HEK293 (cell line): Measurements from ENCODE around the gene DNAJC21.

Source experiments
- EGR2 ChIP-seq: fragments of 450-650 bp; formaldehyde crosslinking; IDR thresholded peaks from 2 replicates; pipeline ENCODE4 v1.5.1; 2016; ENCODE audit warnings: low read depth, missing biosample characterization, missing genetic modification characterization
- GFI1B ChIP-seq: fragments of 450-650 bp; formaldehyde crosslinking; IDR thresholded peaks from 2 replicates; pipeline ENCODE4 v1.5.1; 2016; ENCODE audit warnings: missing biosample characterization, missing genetic modification characterization
- GLI2 ChIP-seq: fragments of 450-650 bp; formaldehyde crosslinking; IDR thresholded peaks from 2 replicates; pipeline ENCODE4; 2017; ENCODE audit warnings: missing biosample characterization, missing genetic modification characterization, low read depth, borderline replicate concordance
- GLI4 ChIP-seq: fragments of 450-650 bp; formaldehyde crosslinking; IDR thresholded peaks from 2 replicates; pipeline ENCODE4 v1.5.1; 2016; ENCODE audit warnings: missing biosample characterization, missing genetic modification characterization
- INSM2 ChIP-seq: fragments of 450-650 bp; formaldehyde crosslinking; IDR thresholded peaks from 2 replicates; pipeline ENCODE4 v1.5.1; 2016; ENCODE audit warnings: missing biosample characterization, missing genetic modification characterization
- KLF8 ChIP-seq: fragments of 450-650 bp; formaldehyde crosslinking; IDR thresholded peaks from 2 replicates; pipeline ENCODE4 v1.5.1; 2016; ENCODE audit warnings: missing biosample characterization, missing genetic modification characterization
- PATZ1 ChIP-seq: fragments of 450-650 bp; formaldehyde crosslinking; IDR thresholded peaks from 2 replicates; pipeline ENCODE4 v1.5.1; 2016; ENCODE audit warnings: missing biosample characterization, missing genetic modification characterization
- SCRT1 ChIP-seq: fragments of 450-650 bp; formaldehyde crosslinking; IDR thresholded peaks from 2 replicates; pipeline ENCODE4 v1.5.1; 2016; ENCODE audit warnings: missing biosample characterization, missing genetic modification characterization, borderline replicate concordance
- SP7 ChIP-seq: fragments of 450-650 bp; formaldehyde crosslinking; IDR thresholded peaks from 2 replicates; pipeline ENCODE4 v1.5.1; 2016; ENCODE audit warnings: missing biosample characterization, missing genetic modification characterization
- TCF7L2 ChIP-seq: IDR thresholded peaks from 2 replicates; pipeline ENCODE4 v1.6.1; 2011; ENCODE audit warnings: low read depth, mild to moderate bottlenecking, inconsistent platforms, low read length, moderate library complexity, borderline replicate concordance
- YY1 ChIP-seq: fragments of 450-650 bp; formaldehyde crosslinking; IDR thresholded peaks from 2 replicates; pipeline ENCODE4 v1.5.1; 2018; ENCODE audit warnings: missing biosample characterization, missing genetic modification characterization
- ZBTB17 ChIP-seq: fragments of 450-650 bp; formaldehyde crosslinking; IDR thresholded peaks from 2 replicates; pipeline ENCODE4 v1.5.1; 2016; ENCODE audit warnings: missing biosample characterization, missing genetic modification characterization
- ZBTB20 ChIP-seq: fragments of 450-650 bp; formaldehyde crosslinking; IDR thresholded peaks from 2 replicates; pipeline ENCODE4 v1.5.1; 2016; ENCODE audit warnings: missing biosample characterization, missing genetic modification characterization
- ZBTB26 ChIP-seq: fragments of 450-650 bp; formaldehyde crosslinking; optimal IDR thresholded peaks from 2 replicates; pipeline ENCODE3; 2016; ENCODE audit warnings: missing biosample characterization, mild to moderate bottlenecking, missing genetic modification characterization
- ZNF10 ChIP-seq: fragments of 450-650 bp; formaldehyde crosslinking; IDR thresholded peaks from 2 replicates; pipeline ENCODE4 v1.5.1; 2017; ENCODE audit warnings: missing biosample characterization, missing genetic modification characterization
- ZNF223 ChIP-seq: fragments of 450-650 bp; formaldehyde crosslinking; IDR thresholded peaks from 2 replicates; pipeline ENCODE4 v1.5.1; 2016; ENCODE audit warnings: missing biosample characterization, missing genetic modification characterization
- ZNF324 ChIP-seq: fragments of 450-650 bp; formaldehyde crosslinking; IDR thresholded peaks from 2 replicates; pipeline ENCODE4 v1.5.1; 2016; ENCODE audit warnings: missing biosample characterization, missing genetic modification characterization
- ZNF449 ChIP-seq: fragments of 450-650 bp; formaldehyde crosslinking; IDR thresholded peaks from 2 replicates; pipeline ENCODE4 v1.5.1; 2017; ENCODE audit warnings: missing biosample characterization, mild to moderate bottlenecking, missing genetic modification characterization, moderate library complexity
- ZNF473 ChIP-seq: fragments of 450-650 bp; formaldehyde crosslinking; IDR thresholded peaks from 2 replicates; pipeline ENCODE4 v1.5.1; 2017; ENCODE audit warnings: missing biosample characterization, missing genetic modification characterization
- ZNF513 ChIP-seq: fragments of 450-650 bp; IDR thresholded peaks from 2 replicates; pipeline ENCODE4 v1.5.1; 2018; ENCODE audit warnings: missing biosample characterization, missing genetic modification characterization
- ZNF521 ChIP-seq: fragments of 450-650 bp; formaldehyde crosslinking; IDR thresholded peaks from 2 replicates; pipeline ENCODE4 v1.5.1; 2017; ENCODE audit warnings: missing biosample characterization, mild to moderate bottlenecking, missing genetic modification characterization
- ZNF544 ChIP-seq: fragments of 450-650 bp; formaldehyde crosslinking; IDR thresholded peaks from 2 replicates; pipeline ENCODE4 v1.5.0; 2017; ENCODE audit warnings: missing biosample characterization, missing genetic modification characterization
- ZNF600 ChIP-seq: fragments of 450-650 bp; formaldehyde crosslinking; IDR thresholded peaks from 2 replicates; pipeline ENCODE4 v1.5.1; 2016; ENCODE audit warnings: missing biosample characterization, missing genetic modification characterization
- ZNF629 ChIP-seq: fragments of 450-650 bp; formaldehyde crosslinking; IDR thresholded peaks from 2 replicates; pipeline ENCODE4 v1.5.1; 2017; ENCODE audit warnings: missing biosample characterization, missing genetic modification characterization
- ZNF639 ChIP-seq: fragments of 450-650 bp; formaldehyde crosslinking; IDR thresholded peaks from 2 replicates; pipeline ENCODE4 v1.5.1; 2016; ENCODE audit warnings: missing biosample characterization, missing genetic modification characterization
- ZNF707 ChIP-seq: fragments of 450-650 bp; formaldehyde crosslinking; IDR thresholded peaks from 2 replicates; pipeline ENCODE4 v1.5.1; 2016; ENCODE audit warnings: missing biosample characterization, missing genetic modification characterization
- ZNF747 ChIP-seq: fragments of 450-650 bp; formaldehyde crosslinking; IDR thresholded peaks from 2 replicates; pipeline ENCODE4 v1.5.1; 2016; ENCODE audit warnings: missing biosample characterization, missing genetic modification characterization
- ZNF76 ChIP-seq: fragments of 450-650 bp; formaldehyde crosslinking; IDR thresholded peaks from 2 replicates; pipeline ENCODE4; 2016; ENCODE audit warnings: low read depth, missing biosample characterization, missing genetic modification characterization, borderline replicate concordance
- ZSCAN23 ChIP-seq: fragments of 450-650 bp; formaldehyde crosslinking; IDR thresholded peaks from 2 replicates; pipeline ENCODE4 v1.5.1; 2016; ENCODE audit warnings: missing biosample characterization, missing genetic modification characterization
- ZSCAN4 ChIP-seq: fragments of 450-650 bp; formaldehyde crosslinking; IDR thresholded peaks from 2 replicates; pipeline ENCODE4 v1.5.1; 2017; ENCODE audit warnings: missing biosample characterization, missing genetic modification characterization

DNAJC21 gene

GRCh38 chr5:34915139-34915855 is 14.1 kb upstream of the DNAJC21 start, which contains the start of the genes BRIX1 and RAD1 (continued):
- TF ChIP-seq ZNF639 (tag by site-specific recombination): no peak; the same call in none of the 2 replicates
- peak; percentile 94 for TF ChIP-seq EGR2 (tag by site-specific recombination)
- peak; percentile 86 for TF ChIP-seq ZNF449 (tag by site-specific recombination)
- peak; percentile 97 for TF ChIP-seq YY1 (tag by site-specific recombination)
- peak; percentile 78 for TF ChIP-seq ZNF76 (tag by site-specific recombination)
- no peak for TF ChIP-seq ZNF544 (tag by site-specific recombination)
- TF ChIP-seq GFI1B (tag by site-specific recombination): no peak
- peak; percentile 77 for TF ChIP-seq ZNF629
- peak; percentile 98 for TF ChIP-seq ZBTB17 (tag by site-specific recombination)
- peak; percentile 79 for TF ChIP-seq KLF8
- TF ChIP-seq SCRT1 (tag by site-specific recombination): no peak
- no peak for TF ChIP-seq ZNF707 (tag by site-specific recombination)
- TF ChIP-seq ZNF324 (tag by site-specific recombination): peak; percentile 69; the same call in 1 of the 2 replicates
- peak; percentile 92 for TF ChIP-seq ZBTB20 (tag by site-specific recombination)
- no peak for TF ChIP-seq GLI2
- TF ChIP-seq ZSCAN23 (tag by site-specific recombination): no peak
- TF ChIP-seq ZSCAN4 (tag by site-specific recombination): peak; percentile 13; the same call in 1 of the 2 replicates
- TF ChIP-seq ZBTB26 (tag by site-specific recombination): peak; percentile 98
- 0 out of 2 replicates have a peak, but pooled peaks have one; percentile 36 for TF ChIP-seq GLI4 (tag by site-specific recombination)
- TF ChIP-seq ZNF600 (tag by site-specific recombination): peak; percentile 87
- no peak for TF ChIP-seq TCF7L2
- TF ChIP-seq PATZ1 (tag by site-specific recombination): peak; percentile 72
- TF ChIP-seq ZNF223: no peak
- TF ChIP-seq ZNF521 (tag by site-specific recombination): no peak
- peak; percentile 58 for TF ChIP-seq ZNF10 (tag by site-specific recombination)
- no peak for TF ChIP-seq ZNF473 (tag by site-specific recombination)
- peak; percentile 24; the same call in 1 of the 2 replicates for TF ChIP-seq INSM2
- TF ChIP-seq ZNF513: no peak
- TF ChIP-seq ZNF747 (tag by site-specific recombination): no peak
- peak; percentile 87 for TF ChIP-seq SP7 (tag by site-specific recombination)
